GM19463 (cell line): ENCODE measurements around the gene PTPRN2.
"Not testable (repeated sequence)": the region's sequence is repeated elsewhere in the genome, so short reads cannot be mapped to it uniquely, and the experiment has no call there.

Experiments
- ATAC-seq: cut with Tn5 transposase; IDR thresholded peaks from one replicate; pipeline ENCODE4 v1.9.1; 2021; ENCODE audit warnings: mild to moderate bottlenecking, moderate library complexity; ENCODE audit not compliant: unreplicated experiment

The PTPRN2 gene

DNA sequence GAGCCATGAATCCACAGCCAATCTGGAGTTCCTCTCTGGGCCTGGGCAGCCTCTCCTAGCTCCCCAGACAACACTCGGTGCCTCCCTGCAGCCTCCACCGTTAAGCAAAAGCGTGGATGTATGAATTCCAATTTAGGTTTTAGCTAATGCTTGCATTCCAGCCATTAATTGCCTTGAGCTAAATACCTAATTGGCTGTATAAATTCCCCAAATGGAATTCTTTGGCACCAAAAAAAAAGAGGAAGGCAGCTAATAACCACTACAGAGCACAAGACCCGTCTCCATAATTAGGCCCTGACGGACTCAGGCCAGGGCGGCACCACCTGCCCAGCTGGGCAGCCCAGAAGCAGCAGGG lies 140.5 kb downstream of the PTPRN2 start:
- ATAC-seq: no peak

DNA sequence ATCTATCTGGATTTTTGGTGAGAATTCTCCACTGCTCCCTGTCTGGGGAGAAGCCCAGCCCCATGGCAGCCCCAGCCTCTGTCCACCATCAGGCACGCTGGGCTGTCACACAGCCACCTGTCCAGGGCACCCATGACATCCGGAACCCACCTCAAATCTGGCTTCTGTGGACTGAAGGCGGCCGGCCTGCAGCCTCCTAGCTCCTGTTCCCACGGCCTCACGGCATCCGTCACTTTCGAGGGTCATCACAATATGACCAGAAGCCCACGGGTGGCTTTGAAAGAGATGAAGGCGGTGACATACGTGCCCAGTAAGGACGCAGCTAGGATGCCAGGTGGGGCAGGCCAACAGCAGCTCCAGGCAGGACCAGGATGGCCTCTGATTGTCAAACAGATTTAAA lies 140.9 kb downstream of the PTPRN2 start:
- no peak for ATAC-seq

DNA sequence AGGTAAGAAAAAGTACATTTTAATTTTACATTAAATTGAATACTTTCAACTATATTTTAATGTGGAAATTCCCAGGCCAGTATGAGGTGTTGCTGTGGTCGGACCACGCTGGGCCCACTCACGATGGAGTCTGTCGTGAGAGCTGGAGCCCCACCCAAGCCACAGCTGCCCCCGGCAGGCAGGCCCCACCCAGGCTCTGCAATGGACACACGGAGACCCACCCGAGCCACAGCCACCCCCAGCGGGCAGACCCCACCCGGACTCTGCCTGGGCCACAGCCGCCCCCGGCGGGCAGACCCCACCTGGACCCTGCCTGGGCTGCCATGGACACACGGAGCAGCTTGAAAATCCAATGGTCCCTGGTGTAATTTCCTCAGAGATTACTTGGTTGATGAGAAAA lies 141.3 kb downstream of the PTPRN2 start:
- no peak for ATAC-seq

DNA sequence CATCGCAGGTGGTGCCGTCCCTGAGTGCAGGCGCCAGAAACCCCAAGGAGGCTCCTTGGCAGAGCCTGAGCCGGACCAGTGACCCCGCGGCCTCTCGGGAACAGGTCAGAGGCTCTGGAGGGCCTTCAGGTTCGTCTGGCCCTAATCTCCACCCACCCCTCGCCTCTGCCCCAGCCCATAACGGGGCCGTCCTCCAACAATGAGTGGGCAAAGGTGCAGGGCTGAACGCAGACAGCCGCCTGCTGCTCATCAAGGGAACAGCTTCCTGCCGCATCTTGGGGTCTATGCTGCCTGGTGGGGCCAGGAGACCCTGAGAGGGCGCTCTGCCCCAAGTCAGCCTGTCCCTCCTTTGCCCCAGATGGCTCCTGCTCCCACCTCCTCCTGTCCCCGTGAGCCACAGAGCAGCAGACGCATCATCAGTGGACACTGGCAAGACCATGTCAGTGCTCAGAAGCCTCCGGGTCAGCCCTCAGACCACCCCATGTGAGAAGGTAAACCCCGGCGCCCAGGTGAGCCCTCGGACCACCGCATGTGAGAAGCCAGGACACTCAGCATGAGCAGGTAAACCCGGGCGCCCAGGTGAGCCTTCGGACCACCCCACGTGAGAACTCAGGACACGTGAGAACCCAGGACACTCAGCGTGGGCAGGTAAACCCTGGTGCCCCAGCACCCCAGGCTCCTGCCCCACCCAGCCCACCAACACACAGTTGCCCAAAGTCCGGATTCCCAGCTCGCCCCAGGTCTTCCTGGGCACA lies 142.0 kb downstream of the PTPRN2 start:
- ATAC-seq: no peak

DNA sequence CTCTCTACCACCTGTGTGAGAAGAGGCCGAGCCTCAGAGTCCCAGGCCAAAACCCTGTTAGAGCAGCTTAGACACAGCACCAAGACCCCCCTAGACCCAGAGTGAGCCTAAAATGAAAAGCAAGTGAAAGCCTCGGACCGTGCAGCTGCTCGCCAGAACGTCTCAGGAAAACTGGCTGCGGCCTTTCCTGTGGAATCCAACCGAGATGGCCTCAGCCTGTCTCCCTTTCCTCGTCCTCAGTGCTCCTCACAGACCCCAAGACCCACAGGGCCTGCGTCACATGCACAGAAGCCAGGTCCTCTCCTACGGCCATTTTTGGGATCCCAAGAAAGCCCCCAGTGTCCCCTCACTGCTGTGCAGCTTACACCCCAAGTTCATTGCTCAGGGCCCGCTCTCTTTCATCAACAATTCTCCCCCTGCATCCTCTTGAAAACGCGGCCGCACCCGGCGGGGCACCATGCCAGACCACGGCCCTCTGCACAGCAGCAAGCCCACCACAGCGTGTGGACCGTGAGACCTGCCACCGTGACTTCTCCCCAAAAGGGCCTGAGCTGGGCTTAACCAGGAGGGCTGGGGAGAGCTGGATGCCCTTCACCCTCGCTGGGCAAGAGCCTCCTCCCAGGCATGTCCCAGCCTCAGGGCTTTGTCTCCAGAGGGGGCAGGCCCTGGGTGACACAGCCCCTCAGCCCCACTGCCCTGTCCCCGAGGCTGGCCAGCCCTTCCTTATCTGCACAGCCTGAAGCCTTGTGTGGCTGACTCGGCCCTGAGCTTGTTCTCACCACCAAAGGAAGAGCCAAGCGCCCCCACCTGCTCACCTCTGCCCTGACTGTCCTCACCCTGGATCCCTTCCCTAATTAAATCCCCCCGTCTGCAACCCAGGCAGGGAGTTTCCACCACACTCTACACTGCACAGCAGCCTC lies 142.9 kb downstream of the PTPRN2 start:
- no peak for ATAC-seq

DNA sequence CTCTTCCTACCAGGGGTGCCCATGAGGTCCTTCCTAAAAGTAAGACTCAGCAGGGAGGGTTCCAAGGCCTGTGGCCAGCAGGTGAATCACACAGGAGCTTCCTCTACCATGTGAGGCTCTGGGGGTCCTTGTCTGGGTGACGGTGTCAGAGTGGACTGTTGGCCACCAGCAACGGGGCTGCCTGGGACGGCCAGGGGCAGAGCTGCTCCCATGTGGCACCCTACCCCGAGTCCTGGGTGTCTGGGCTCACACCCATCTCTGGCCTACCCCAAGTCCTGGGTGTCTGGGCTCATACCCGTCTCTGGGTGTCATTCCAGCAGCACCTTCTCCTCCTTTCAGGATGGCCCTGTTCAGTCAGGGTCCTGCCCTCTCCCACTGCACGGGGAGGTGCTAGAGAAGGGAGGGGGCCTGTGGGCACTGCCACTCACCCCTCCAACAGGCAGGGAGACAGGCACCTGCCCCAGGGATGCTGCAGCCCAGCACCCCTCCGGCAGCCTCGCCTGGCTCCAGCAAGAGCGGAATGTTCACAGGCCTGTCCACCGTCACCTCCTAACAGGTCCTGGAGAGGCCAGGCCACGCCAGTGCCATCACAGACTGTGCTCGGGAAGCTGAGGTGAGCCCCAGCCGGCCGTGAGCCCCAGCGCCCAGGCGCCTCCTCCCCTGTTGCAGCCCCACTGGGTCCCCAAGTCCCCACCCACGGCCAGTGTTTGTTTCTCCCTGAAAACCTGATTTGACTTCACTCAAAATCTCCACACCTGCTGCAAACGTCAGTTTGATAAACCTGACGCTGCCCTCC lies 143.7 kb downstream of the PTPRN2 start:
- ATAC-seq: no peak

DNA sequence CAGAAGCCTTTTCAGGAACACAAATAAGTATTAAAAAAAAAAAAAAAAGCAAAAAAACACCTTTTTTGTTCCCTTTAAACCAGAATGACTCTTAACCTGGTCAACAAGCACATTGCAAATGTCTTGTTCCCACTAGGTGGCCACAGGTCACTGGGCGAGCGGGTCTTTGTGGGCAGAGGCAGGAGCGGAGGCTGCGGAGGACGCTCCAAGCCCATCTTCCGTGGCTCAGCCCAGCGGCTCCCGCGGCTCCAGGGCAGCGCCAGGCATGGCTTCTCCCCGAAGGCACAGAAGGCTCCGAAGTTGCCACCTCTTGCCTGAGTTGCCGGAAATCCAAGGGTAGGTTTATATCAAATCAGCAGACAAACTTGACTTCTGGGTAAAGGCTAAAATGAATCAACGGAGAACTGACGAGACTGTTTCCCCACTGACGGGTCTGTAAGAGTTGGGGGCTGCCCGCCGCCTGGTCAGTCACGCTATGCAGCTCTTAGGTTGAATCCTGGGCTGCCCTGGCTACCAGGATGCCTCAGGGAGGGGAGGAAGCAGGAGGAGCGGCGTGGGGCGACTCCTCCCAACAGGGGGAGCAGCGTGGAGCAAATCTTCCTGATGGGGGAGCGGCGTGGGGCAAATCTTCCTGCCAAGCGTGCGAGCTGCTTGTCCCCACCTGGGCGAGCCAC lies 144.5 kb downstream of the PTPRN2 start:
- ATAC-seq: no peak

DNA sequence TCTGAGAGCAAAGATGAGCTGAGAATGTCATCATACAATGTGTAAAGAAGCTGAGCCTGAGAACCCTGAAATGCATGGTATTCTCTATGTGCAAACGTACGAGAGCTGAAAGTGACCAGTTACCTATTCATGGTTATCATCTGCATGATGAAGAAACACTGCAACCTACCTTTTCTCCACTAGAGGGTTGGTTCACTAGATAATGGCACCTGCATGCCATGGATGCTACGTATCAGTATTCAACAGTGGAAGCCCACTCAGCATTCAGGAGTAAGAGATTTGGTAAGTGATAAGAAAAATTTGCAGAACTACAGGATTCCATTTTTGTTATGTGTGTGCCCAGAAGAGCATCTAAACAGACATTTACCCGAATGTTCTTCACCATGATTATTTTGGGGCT lies 145.4 kb downstream of the PTPRN2 start:
- ATAC-seq: no peak

DNA sequence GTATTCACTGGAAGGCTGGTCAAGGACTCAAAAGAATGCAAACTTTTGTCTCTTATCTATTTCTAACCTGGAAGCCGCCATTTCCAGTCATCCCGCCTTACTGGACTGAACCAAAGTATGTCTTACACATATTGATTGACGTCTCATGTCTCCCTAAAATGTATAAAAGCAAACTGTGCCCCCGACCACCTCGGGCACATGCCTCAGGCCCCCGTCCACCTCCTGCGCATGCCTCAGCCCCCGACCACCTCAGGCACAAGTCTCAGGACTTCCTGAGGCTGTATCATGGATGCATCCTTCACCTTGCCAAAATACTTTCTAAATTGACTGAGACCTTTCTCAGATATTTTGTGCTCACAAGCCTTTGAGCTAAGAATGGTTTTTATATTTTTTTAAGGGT lies 148.6 kb downstream of the PTPRN2 start:
- no peak for ATAC-seq

DNA sequence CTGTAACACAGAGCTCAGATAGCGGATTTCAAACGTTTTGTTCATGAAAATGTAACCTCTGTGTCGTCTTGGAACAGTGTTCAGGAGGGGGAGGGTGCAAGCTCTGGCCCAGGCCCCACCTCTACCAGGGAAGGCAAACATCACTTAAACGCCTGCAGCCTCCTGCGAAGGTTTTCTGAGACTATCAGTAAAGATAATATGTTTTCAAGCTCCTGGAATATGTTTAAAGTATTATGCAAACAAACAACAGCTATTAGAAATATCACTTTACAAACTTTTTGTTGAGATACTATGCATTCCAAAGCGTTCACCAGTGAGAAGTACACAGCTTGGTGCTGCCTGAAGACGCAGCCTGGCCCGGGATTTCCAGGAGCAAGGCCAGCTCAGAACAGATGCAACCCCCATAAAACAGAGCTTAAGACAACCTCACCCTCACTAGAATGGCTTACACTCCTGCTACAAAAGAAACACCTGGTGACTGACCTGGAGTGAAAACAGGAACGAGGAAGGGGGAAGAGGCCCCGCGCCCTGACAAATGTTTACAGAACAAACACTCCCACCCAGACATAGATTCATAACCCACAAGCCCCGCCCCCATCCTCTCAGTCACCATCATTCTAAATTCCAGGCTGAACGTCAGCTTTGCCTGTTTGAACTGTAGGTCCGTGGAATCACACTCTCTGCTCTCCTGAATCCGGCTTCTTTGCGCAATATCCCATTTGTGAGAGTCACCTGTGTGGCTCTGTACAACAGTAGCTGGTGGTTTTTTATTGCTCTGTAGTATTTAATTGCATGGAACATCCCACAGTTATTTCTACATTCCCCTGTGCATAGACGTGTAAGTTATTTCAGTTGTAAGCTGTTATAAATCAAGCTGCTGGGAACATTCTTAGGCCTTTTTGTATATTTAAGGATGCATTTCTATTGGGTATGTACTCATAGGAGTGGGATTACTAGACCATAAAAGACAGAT lies 155.0 kb downstream of the PTPRN2 start:
- ATAC-seq: no peak

DNA sequence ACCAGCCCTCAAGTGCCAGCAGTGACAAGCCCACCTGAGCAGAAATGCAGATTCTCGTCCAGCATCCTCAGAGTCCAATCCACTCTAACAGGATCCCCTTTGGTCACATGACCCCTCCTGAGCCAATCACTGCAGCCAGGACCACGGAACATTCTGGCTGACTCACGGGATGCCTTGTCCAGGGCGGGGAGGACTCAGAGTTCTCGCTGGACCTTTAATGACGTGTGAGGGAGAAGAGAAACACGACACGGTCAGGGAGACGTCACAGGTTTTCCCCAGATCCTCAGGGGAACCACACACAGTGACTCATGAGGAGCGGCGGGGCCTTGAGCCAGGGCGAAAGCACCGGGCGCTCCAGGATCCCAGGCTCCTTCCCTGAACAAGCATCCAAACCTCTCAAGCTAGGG lies 155.7 kb downstream of the PTPRN2 start:
- ATAC-seq: no peak

DNA sequence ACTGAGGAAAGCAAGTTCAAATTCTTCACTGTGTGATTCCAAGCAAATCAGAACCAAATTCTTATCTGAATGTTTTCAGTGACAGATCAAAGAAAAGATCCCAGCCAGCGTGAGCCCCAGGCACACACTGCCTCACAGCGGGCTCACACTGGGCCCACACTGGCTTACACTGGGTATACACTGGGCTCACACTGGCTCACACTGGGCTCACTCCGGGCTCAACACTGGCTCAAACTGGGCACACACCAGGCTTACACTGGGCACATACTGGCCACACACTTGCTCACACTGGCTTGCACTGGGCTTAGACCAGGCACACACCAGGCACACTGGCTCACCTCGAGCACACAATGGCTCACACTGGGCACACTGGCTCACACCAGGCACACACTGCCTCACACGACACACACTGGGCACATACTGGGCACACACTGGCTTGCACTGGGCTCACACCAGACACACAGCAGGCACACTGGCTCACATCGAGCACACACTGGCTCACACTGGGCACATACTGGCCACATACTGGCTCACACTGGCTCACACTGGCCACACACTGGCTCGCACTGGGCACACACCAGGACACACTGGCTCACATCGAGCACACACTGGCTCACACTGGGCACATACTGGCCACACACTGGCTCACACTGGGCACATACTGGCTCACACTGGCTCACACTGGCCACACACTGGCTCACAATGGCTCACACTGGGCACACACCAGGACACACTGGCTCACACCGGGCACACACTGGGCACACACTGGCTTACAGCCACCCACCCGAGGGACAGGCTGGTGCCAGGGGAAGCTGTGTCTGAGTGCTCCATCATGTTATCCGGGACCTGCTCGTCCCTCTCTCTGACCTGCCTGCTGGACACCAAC lies 156.3 kb downstream of the PTPRN2 start:
- no peak for ATAC-seq

DNA sequence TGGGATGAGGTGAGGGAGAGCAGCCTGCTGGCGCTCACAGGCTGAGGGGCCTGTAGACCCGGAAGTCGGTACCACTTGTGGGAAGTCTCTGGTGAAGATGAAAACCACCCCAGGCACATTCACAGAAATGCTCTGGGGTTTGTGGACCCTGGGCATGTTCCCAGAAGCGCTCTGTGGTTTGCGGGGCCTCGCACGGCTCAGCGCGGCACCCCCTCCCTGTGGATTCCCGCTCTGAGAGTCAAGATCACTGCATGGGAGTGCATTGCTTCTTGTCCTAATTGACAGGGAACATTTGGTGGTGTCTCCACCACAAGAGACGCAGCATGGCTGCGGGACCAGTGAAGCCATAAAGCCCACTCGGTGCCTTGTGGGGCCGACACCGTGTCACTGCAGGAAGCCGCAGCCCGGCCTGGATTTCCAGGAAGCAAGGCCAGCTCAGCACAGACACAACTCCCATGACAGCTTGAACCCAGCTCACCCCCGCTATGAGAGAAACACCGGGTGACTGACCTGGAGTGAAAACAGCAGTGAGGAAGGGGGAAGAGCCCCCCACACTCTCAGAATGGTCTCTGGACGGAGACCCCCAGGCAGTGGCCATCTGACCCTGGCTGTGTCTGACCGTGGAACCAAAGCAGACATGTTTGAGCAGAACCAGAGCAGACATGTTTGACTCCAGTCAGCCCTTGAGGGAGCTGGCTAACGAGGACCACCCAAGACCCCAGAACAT lies 157.2 kb downstream of the PTPRN2 start:
- no peak for ATAC-seq

DNA sequence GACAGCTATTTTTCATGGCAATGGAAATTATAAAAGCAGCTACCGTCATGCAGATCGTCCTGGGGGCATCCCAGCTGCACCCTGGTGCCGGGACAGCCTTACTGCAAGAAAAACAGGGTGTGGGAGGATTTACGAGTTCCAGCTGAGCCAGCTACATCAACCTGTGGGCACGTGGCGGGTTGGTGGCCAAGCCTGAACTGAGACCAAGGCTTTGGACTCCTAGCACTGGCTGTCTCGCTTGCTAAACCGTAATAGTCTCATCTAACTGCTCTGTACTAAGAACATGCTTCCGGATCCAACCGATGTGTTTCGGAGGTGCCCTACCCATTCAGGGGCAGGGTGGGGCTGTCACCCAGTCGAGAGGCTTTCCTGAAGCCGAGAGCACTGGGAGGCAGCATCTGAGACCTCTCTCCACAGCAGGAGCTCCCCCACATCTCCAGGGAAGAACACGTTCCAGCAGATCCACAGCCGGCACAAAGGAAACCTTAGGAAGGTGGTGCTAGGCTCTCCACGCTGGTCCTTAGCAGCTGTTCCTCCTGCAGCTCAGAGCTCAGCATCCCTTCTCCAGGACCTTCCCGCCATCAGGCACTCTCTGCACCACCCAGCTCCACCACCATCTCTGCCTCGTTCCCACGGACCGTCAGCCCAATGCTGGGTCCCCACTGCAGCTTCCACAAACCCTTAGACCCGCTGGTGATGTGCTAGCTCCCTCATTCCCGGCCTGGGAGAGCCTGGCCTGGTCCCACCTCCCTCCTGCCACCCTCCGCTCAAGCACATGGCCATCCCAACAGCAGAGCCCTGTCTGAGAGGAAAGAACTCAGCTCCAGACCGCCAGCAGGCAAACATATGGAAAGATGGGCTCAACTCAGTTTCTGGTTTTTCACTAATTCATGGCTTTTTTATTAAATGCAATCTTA lies 158.5 kb downstream of the PTPRN2 start:
- ATAC-seq: no peak

DNA sequence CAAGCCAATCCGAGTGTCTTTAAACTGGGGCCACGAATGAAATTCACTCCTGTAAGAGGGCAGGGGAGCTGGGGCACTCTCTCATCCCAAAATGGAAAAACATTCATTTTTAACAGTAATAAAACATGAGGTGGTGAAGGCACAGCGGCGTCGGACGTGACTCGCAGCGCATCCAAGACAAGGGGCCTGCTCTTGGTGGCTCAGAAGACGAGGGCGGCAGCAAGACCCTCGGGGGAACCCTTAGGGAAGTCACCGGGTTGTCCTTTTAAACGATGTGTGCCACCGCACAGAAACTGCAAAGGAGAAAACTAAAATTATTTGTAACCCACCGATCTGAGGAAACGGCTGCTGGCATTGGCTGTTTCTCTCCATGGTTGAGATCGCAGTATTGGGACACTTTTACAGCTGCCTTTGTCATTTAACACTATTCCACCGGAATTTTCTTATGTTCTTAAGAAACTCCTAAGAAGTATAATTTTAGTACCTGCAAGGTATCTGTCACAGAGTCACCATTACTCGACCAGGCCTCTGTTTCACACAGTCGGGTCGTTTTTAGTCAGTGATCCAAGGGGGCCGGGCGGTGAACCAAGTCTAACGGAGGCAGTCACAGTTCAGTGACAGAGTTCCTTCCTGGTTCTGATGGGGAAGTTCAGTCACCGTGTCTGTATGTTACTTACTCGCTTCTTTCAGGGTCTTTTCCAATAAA lies 159.3 kb downstream of the PTPRN2 start:
- no peak for ATAC-seq

DNA sequence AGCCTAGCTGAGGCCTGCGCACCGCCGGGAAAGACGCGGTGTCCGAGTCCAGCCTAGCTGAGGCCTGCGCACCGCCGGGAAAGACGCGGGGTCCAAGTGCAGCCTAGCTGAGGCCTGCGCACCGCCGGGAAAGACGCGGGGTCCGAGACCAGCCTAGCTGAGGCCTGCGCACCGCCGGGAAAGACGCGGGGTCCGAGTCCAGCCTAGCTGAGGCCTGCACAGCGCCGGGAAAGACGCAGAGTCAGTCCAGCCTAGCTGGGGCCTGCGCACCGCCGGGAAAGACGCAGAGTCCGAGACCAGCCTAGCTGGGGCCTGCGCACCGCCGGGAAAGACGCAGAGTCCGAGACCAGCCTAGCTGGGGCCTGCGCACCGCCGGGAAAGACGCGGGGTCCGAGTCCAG lies 161.9 kb downstream of the PTPRN2 start:
- not testable (repeated sequence) for ATAC-seq
